CD14-positive monocyte (primary cell): ENCODE measurements around the gene FNDC3B. TPM values are rescaled to one million over a fixed set of nuclear protein-coding genes. Genes with fewer than 3 reads are reported as not detected.

Experiments
- DNase-seq, 3 donors: peaks; one replicate each; pipeline ENCODE4 v3.0.0-alpha.2; 2011 to 2022
- H2AFZ ChIP-seq: 2 replicates; pipeline ENCODE4 v1.6.0; 2012; ENCODE audit warnings: mild to moderate bottlenecking, low read depth, low read length, inconsistent platforms; ENCODE audit not compliant: insufficient read depth, poor library complexity, severe bottlenecking
- H3K27ac ChIP-seq, 2 donors: 1 replicate in 1 of 2; 2 replicates in 1 of 2; pipeline ENCODE4 v1.5.1; 2012 to 2013; ENCODE audit warnings: low read length in 2 of 2, control low read depth in 1 of 2, inconsistent platforms in 1 of 2, low read depth in 1 of 2, mild to moderate bottlenecking in 1 of 2
- H3K27me3 ChIP-seq, 2 donors: one replicate each; pipeline versions ENCODE4 v1.6.0 to v1.6.1; 2011 to 2013; ENCODE audit warnings: low read length in 2 of 2; ENCODE audit not compliant: control insufficient read depth in 2 of 2, insufficient read depth in 2 of 2
- H3K36me3 ChIP-seq, 2 donors: replicated peaks in 1 of 2; 1 replicate in 1 of 2; 2 replicates in 1 of 2; pipeline versions ENCODE4 v1.5.1 to v1.6.1; 2012 to 2013; ENCODE audit warnings: low read length in 2 of 2, control low read depth in 1 of 2, inconsistent platforms in 1 of 2, mild to moderate bottlenecking in 1 of 2; ENCODE audit not compliant: insufficient read depth in 2 of 2, control insufficient read depth in 1 of 2
- H3K4me1 ChIP-seq, 2 donors: 1 replicate in 1 of 2; 2 replicates in 1 of 2; pipeline versions ENCODE4 v1.5.1 to v1.6.1; 2012 to 2013; ENCODE audit warnings: low read length in 2 of 2, control low read depth in 1 of 2, inconsistent platforms in 1 of 2, mild to moderate bottlenecking in 1 of 2, moderate library complexity in 1 of 2; ENCODE audit not compliant: insufficient read depth in 2 of 2, control insufficient read depth in 1 of 2
- H3K4me2 ChIP-seq: replicated peaks from 2 replicates; pipeline ENCODE3; 2012; ENCODE audit warnings: low read length, moderate library complexity, mild to moderate bottlenecking; ENCODE audit not compliant: poor library complexity, severe bottlenecking; ENCODE audit errors: extremely low read depth
- H3K4me3 ChIP-seq, 3 experiments: fragments of 200-600 bp in 1 of 3; sonication (generic) in 1 of 3; replicated peaks in 1 of 3; 1 replicate in 2 of 3; 2 replicates in 1 of 3; pipeline ENCODE4 v1.5.1; 2011 to 2013; ENCODE audit warnings: low read length in 3 of 3, mild to moderate bottlenecking in 3 of 3, control low read depth in 2 of 3, low read depth in 2 of 3, inconsistent platforms in 1 of 3, moderate library complexity in 1 of 3
- H3K79me2 ChIP-seq: 2 replicates; pipeline ENCODE4 v1.6.0; 2012; ENCODE audit warnings: mild to moderate bottlenecking, control low read depth, inconsistent platforms, low read length, moderate library complexity; ENCODE audit not compliant: insufficient read depth
- H3K9ac ChIP-seq: 2 replicates; pipeline ENCODE4 v1.6.0; 2017; ENCODE audit warnings: low read length, mild to moderate bottlenecking; ENCODE audit not compliant: insufficient read depth, poor library complexity, severe bottlenecking
- H3K9me3 ChIP-seq, 2 donors: replicated peaks in 1 of 2; 1 replicate in 1 of 2; 2 replicates in 1 of 2; pipeline versions ENCODE4 v1.5.1 to v1.6.1; 2012 to 2013; ENCODE audit warnings: low read length in 2 of 2, control low read depth in 1 of 2; ENCODE audit not compliant: control insufficient read depth in 1 of 2, insufficient read depth in 1 of 2
- H4K20me1 ChIP-seq: 2 replicates; pipeline ENCODE4 v1.6.0; 2012; ENCODE audit warnings: mild to moderate bottlenecking, low read length, control low read depth, moderate library complexity; ENCODE audit not compliant: insufficient read depth
- H3K27ac Mint-ChIP-seq, 7 donors: one replicate each; pipeline ENCODE4 v1.8.0; 2020; ENCODE audit warnings: mild to moderate bottlenecking in 7 of 7, mixed read lengths in 7 of 7, moderate library complexity in 6 of 7, inconsistent platforms in 2 of 7
- H3K27me3 Mint-ChIP-seq, 3 donors: one replicate each; pipeline ENCODE4 v1.8.0; 2021 to 2022; ENCODE audit warnings: low read depth in 3 of 3, mild to moderate bottlenecking in 3 of 3, mixed read lengths in 3 of 3, moderate library complexity in 3 of 3, inconsistent platforms in 1 of 3
- H3K36me3 Mint-ChIP-seq, 2 donors: one replicate each; pipeline ENCODE4 v1.8.0; 2020; ENCODE audit warnings: mixed read lengths in 2 of 2, inconsistent platforms in 1 of 2, mild to moderate bottlenecking in 1 of 2
- H3K4me1 Mint-ChIP-seq: one replicate; pipeline ENCODE4 v1.8.0; 2020; ENCODE audit warnings: mild to moderate bottlenecking, mixed read lengths
- H3K4me3 Mint-ChIP-seq, 2 donors: one replicate each; pipeline ENCODE4 v1.8.0; 2020; ENCODE audit warnings: mild to moderate bottlenecking in 2 of 2, mixed read lengths in 2 of 2, moderate library complexity in 1 of 2
- H3K9me3 Mint-ChIP-seq, 7 donors: one replicate each; pipeline ENCODE4 v1.8.0; 2020 to 2022; ENCODE audit warnings: mixed read lengths in 7 of 7, mild to moderate bottlenecking in 6 of 7, moderate library complexity in 6 of 7, inconsistent platforms in 2 of 7
- WGBS: methylation state at CpG from one replicate; pipeline ENCODE4 v1.1.5; 2013; ENCODE audit warnings: missing lambda C conversion rate; ENCODE audit not compliant: insufficient coverage; 5-methylcytosine and 5-hydroxymethylcytosine counted together
- intact Hi-C, 2 donors: fragments of 100-400 bp; cut with micrococcal nuclease; formaldehyde crosslinking; loops; one replicate each; pipeline versions ENCODE4 v1.15.0 to v1.15.1; 2023
- polyA plus RNA-seq, 3 donors: library from polyadenylated mRNA; depleted of rRNA in 1 of 3; unstranded in 2 of 3; stranded (reverse) in 1 of 3; fragments of 300-500 nt in 2 of 3; fragments of >200 nt in 1 of 3; fragmentation: Illumina TruSeq in 2 of 3; gene quantifications; 1 replicate in 2 of 3; 2 replicates in 1 of 3; pipeline ENCODE4 v1.2.3, GENCODE V29; 2012 to 2021
- TF ChIP-seq, protein P1 (sequence below): fragments of 200-600 bp; IDR thresholded peaks from one replicate; pipeline ENCODE4 v1.8.0; 2022; ENCODE audit warnings: antibody characterized with exemption, mild to moderate bottlenecking

Gene FNDC3B
- polyA plus RNA-seq, 3 donors = 19.6 to 36.1 (median 25.7) TPM

DNA sequence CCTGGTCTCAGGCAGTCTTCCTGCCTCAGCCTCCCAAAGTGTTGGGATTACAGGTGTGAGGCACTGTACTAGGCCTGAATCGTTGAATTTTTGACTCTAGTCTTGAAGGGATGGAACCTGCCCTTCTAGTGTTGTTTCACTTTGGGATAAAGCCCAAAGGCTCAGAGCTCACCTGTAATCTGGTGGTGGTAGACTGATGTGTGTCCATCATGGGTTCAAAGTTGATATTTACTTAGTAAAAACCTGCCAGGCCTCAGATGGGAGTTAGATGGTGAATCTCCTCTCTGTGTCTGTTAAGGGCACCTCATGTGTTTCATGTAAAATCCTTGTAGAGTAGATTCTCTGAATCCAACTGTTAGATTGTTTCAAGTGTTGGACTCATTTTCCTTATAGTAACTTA, 41.1 kb downstream of the FNDC3B start:
- no peak overlapping the region for H3K9ac ChIP-seq
- Mint-ChIP-seq H3K9me3 (no peaks in the 10 kb centered on the region), H3K27me3 (peaks cover 0 to 2% (median 0%) of the 10 kb centered on the region in 3 donors), H3K36me3 (peaks cover 40 to 55% of the 10 kb centered on the region in 2 donors), H3K4me1 (peaks cover 35% of the 10 kb centered on the region), H3K27ac (peak overlapping the region in 2 of 7 donors; percentile 46 to 61), H3K4me3 (no peak overlapping the region)
- TF ChIP-seq, protein P1, sequence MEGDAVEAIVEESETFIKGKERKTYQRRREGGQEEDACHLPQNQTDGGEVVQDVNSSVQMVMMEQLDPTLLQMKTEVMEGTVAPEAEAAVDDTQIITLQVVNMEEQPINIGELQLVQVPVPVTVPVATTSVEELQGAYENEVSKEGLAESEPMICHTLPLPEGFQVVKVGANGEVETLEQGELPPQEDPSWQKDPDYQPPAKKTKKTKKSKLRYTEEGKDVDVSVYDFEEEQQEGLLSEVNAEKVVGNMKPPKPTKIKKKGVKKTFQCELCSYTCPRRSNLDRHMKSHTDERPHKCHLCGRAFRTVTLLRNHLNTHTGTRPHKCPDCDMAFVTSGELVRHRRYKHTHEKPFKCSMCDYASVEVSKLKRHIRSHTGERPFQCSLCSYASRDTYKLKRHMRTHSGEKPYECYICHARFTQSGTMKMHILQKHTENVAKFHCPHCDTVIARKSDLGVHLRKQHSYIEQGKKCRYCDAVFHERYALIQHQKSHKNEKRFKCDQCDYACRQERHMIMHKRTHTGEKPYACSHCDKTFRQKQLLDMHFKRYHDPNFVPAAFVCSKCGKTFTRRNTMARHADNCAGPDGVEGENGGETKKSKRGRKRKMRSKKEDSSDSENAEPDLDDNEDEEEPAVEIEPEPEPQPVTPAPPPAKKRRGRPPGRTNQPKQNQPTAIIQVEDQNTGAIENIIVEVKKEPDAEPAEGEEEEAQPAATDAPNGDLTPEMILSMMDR = no peak
- intact Hi-C loops = no loop called here
- WGBS = no CpG with 5 or more reads among the region's 1 CpG
- H3K4me3 ChIP-seq = no peak overlapping the region
- peaks cover 77% of the 10 kb centered on the region for H4K20me1 ChIP-seq
- DNase-seq = no peak
- no peak overlapping the region for H3K4me2 ChIP-seq
- peaks cover 100% of the 10 kb centered on the region for H3K79me2 ChIP-seq
- no peaks in the 10 kb centered on the region for H3K27me3 ChIP-seq
- no peak overlapping the region for H2AFZ ChIP-seq
- peak overlapping the region in 1 of 2 donors; percentile 21 for H3K27ac ChIP-seq
- peaks cover 8% of the 10 kb centered on the region in 2 donors for H3K4me1 ChIP-seq
- H3K36me3 ChIP-seq = peaks cover 10 to 23% of the 10 kb centered on the region in 2 donors
- no peaks in the 10 kb centered on the region for H3K9me3 ChIP-seq

DNA sequence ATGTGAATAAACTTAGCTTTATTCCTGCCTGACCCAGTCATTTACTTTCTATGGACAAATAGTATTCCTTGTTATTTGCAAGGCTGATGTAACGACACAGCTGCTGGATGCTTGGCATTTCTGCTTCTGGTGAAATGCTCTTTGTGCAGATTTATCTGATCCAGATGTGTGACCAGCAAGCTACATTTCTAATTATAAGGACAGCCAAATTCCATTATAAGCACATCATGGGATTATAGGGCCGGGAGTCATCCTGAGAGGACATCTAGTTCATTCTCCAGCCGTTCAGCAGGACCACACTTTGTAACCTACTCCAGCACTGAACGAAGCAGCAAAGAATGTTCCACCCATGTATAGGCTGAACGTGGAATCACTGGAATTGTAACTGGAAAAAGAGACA, 42.9 kb downstream of the FNDC3B start:
- Histone ChIP-seq H3K4me1 (peaks cover 0 to 5% of the 10 kb centered on the region in 2 donors), H3K79me2 (peaks cover 100% of the 10 kb centered on the region), H3K27me3 (no peaks in the 10 kb centered on the region), H3K4me2 (no peak overlapping the region), H3K9ac (no peak overlapping the region), H3K9me3 (no peaks in the 10 kb centered on the region), H3K27ac (no peak overlapping the region), H4K20me1 (peaks cover 87% of the 10 kb centered on the region), H3K36me3 (peaks cover 10 to 23% of the 10 kb centered on the region in 2 donors), H2AFZ (no peak overlapping the region), H3K4me3 (no peak overlapping the region)
- H3K36me3 Mint-ChIP-seq = peaks cover 38 to 47% of the 10 kb centered on the region in 2 donors
- TF ChIP-seq, protein P1 = no peak
- H3K9me3 Mint-ChIP-seq = peaks cover 0 to 1% (median 0%) of the 10 kb centered on the region in 7 donors
- no peak for DNase-seq
- peaks cover 32% of the 10 kb centered on the region for H3K4me1 Mint-ChIP-seq
- H3K27ac Mint-ChIP-seq = no peak overlapping the region
- H3K4me3 Mint-ChIP-seq = no peak overlapping the region
- intact Hi-C loops = no loop called here
- peaks cover 0 to 2% (median 0%) of the 10 kb centered on the region in 3 donors for H3K27me3 Mint-ChIP-seq
- WGBS = 91% methylated on average over 4 of the region's 5 CpGs
